ENCODE data around the gene ERN1. TPM values are rescaled to one million over a fixed set of nuclear protein-coding genes. Genes with fewer than 3 reads are reported as not detected.

The ERN1 gene
- total and polyA plus RNA-seq, 2 of the 13 experiments (the other 11 are each of a cell fraction or from before 2014, with no cell fraction given): 6.0 to 12.7 TPM

DNA sequence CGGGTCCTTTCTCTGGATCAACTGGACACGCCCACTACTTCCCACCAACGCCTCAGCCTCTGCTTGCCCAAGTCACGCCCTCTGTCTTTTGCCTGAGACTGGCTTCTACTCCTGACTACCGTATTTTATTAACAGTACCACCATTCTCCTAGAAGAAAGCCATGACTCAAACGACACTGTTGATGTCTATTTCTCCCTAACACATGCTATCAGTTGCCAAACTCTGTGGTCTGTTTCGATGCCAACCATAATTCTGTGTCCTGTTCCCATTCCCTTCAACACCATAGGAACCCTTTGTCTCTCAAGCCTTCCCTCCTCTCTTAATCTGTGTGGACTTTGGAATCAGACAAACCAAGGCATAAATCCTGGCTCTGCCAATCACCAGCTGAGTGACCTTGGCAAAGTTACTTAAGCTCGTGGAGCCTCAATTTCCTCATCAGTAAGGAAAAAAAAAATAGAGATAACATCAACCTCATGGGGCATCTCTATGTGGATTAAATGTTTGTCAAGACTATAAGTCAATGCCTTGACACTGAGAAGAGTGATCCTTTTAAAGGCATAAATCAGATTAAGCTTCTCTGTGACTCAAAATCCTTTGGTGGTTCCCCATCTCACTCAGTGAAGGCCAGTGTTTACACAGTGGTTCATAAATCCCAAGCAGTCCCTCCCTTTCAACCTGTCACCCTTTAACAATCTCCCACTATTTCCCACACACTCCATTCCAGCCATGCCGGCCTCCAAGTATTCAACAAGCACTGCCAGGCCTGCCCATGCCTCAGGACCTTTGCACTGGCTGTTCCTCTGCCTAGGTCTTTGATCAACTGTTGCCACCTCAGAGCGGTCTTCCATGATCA lies 45.6 kb downstream of the ERN1 start (continued):
- TF ChIP-seq BHLHE40 (IDR thresholded peaks at IDR 0.05; ENCODE audit: low read length) (no peak), SOX13 (IDR thresholded peaks at IDR 0.05) (no peak), SOX13 (CRISPR knock-in tag; conservative IDR thresholded peaks at IDR 0.05 in 1 of 2, IDR thresholded peaks at IDR 0.05 in 1 of 2) (peak in 1 of 2 experiments; percentile 46; a peak in 2 of 4 replicates), ZFP37 (CRISPR knock-in tag; IDR thresholded peaks at IDR 0.05; ENCODE audit: borderline replicate concordance) (no peak), ZBTB20 (CRISPR knock-in tag; IDR thresholded peaks at IDR 0.05; ENCODE audit: borderline replicate concordance, low read depth) (no peak), HOXA5 (CRISPR knock-in tag; IDR thresholded peaks at IDR 0.05) (0 out of 2 replicates have a peak, but pooled peaks have one; percentile 39), TSC22D2 (CRISPR knock-in tag; IDR thresholded peaks at IDR 0.05; ENCODE audit: borderline replicate concordance) (no peak), HNRNPK (IDR thresholded peaks at IDR 0.05; ENCODE audit: low read depth, low read length, poor library complexity, severe bottlenecking) (no peak), ZSCAN22 (CRISPR knock-in tag; IDR thresholded peaks at IDR 0.05) (no peak), SSRP1 (CRISPR knock-in tag; IDR thresholded peaks at IDR 0.05) (peak; percentile 87), KDM2A (CRISPR knock-in tag; IDR thresholded peaks at IDR 0.05; ENCODE audit: borderline replicate concordance, low read depth) (0 out of 2 replicates have a peak, but pooled peaks have one; percentile 37), IRF2 (CRISPR knock-in tag; IDR thresholded peaks at IDR 0.05) (peak; percentile 11; the same call in 1 of the 2 replicates), NBN (conservative IDR thresholded peaks at IDR 0.05) (no peak), REPIN1 (CRISPR knock-in tag; IDR thresholded peaks at IDR 0.05; ENCODE audit: borderline replicate concordance, low read depth) (no peak), ARNT (IDR thresholded peaks at IDR 0.05) (no peak), FOXK2 (IDR thresholded peaks at IDR 0.05) (no peak), NFYC (CRISPR knock-in tag; IDR thresholded peaks at IDR 0.05) (0 out of 2 replicates have a peak, but pooled peaks have one; percentile 10), NKX3-1 (CRISPR knock-in tag; IDR thresholded peaks at IDR 0.05) (no peak)
- TF ChIP-seq, protein P1, sequence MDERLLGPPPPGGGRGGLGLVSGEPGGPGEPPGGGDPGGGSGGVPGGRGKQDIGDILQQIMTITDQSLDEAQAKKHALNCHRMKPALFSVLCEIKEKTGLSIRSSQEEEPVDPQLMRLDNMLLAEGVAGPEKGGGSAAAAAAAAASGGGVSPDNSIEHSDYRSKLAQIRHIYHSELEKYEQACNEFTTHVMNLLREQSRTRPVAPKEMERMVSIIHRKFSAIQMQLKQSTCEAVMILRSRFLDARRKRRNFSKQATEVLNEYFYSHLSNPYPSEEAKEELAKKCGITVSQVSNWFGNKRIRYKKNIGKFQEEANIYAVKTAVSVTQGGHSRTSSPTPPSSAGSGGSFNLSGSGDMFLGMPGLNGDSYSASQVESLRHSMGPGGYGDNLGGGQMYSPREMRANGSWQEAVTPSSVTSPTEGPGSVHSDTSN (CRISPR knock-in tag; IDR thresholded peaks at IDR 0.05): peak; percentile 35
- TF ChIP-seq, protein P2, sequence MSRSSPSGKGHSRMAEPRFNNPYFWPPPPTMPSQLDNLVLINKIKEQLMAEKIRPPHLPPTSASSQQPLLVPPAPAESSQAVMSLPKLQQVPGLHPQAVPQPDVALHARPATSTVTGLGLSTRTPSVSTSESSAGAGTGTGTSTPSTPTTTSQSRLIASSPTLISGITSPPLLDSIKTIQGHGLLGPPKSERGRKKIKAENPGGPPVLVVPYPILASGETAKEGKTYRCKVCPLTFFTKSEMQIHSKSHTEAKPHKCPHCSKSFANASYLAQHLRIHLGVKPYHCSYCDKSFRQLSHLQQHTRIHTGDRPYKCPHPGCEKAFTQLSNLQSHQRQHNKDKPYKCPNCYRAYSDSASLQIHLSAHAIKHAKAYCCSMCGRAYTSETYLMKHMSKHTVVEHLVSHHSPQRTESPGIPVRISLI (CRISPR knock-in tag; IDR thresholded peaks at IDR 0.05; ENCODE audit: borderline replicate concordance): peak; percentile 68
- TF ChIP-seq, protein P3, sequence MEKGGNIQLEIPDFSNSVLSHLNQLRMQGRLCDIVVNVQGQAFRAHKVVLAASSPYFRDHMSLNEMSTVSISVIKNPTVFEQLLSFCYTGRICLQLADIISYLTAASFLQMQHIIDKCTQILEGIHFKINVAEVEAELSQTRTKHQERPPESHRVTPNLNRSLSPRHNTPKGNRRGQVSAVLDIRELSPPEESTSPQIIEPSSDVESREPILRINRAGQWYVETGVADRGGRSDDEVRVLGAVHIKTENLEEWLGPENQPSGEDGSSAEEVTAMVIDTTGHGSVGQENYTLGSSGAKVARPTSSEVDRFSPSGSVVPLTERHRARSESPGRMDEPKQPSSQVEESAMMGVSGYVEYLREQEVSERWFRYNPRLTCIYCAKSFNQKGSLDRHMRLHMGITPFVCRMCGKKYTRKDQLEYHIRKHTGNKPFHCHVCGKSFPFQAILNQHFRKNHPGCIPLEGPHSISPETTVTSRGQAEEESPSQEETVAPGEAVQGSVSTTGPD (CRISPR knock-in tag; IDR thresholded peaks at IDR 0.05): peak; percentile 44; the same call in 1 of the 2 replicates
- TF ChIP-seq, protein P4, sequence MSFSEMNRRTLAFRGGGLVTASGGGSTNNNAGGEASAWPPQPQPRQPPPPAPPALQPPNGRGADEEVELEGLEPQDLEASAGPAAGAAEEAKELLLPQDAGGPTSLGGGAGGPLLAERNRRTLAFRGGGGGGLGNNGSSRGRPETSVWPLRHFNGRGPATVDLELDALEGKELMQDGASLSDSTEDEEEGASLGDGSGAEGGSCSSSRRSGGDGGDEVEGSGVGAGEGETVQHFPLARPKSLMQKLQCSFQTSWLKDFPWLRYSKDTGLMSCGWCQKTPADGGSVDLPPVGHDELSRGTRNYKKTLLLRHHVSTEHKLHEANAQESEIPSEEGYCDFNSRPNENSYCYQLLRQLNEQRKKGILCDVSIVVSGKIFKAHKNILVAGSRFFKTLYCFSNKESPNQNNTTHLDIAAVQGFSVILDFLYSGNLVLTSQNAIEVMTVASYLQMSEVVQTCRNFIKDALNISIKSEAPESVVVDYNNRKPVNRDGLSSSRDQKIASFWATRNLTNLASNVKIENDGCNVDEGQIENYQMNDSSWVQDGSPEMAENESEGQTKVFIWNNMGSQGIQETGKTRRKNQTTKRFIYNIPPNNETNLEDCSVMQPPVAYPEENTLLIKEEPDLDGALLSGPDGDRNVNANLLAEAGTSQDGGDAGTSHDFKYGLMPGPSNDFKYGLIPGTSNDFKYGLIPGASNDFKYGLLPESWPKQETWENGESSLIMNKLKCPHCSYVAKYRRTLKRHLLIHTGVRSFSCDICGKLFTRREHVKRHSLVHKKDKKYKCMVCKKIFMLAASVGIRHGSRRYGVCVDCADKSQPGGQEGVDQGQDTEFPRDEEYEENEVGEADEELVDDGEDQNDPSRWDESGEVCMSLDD (CRISPR knock-in tag; IDR thresholded peaks at IDR 0.05; ENCODE audit: borderline replicate concordance): no peak
- TF ChIP-seq, protein P5, sequence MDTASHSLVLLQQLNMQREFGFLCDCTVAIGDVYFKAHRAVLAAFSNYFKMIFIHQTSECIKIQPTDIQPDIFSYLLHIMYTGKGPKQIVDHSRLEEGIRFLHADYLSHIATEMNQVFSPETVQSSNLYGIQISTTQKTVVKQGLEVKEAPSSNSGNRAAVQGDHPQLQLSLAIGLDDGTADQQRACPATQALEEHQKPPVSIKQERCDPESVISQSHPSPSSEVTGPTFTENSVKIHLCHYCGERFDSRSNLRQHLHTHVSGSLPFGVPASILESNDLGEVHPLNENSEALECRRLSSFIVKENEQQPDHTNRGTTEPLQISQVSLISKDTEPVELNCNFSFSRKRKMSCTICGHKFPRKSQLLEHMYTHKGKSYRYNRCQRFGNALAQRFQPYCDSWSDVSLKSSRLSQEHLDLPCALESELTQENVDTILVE (CRISPR knock-in tag; IDR thresholded peaks at IDR 0.05): no peak; the same call in 1 of the 2 replicates

All from HepG2 (cell line).